Epithelial cell of proximal tubule (primary cell): Measurements from ENCODE around the gene EPHA4. TPM values are rescaled to one million over a fixed set of nuclear protein-coding genes. Genes with fewer than 3 reads are reported as not detected.

Source experiments
- DNase-seq: peaks from one replicate; pipeline ENCODE4 v3.0.0-alpha.2; 2011; ENCODE audit warnings: low read depth
- H3K4me3 ChIP-seq: 2 replicates; pipeline ENCODE4 v1.5.1; 2011; ENCODE audit warnings: low read depth, mild to moderate bottlenecking, low read length
- CTCF ChIP-seq: conservative IDR thresholded peaks from 2 replicates; pipeline ENCODE4 v1.5.1; 2012; ENCODE audit warnings: low read depth, mild to moderate bottlenecking, low read length
- total RNA-seq: library from RNA; depleted of rRNA; stranded (reverse); fragments of >200 nt; gene quantifications from 2 replicates; pipeline ENCODE4 v1.2.3, GENCODE V29; 2015

The EPHA4 gene
- total RNA-seq, 1 donor from 2014 or later = 13.3 TPM

- no peak for TF ChIP-seq CTCF
- DNase-seq = no peak
- H3K4me3 ChIP-seq = no peak overlapping the region
These were observed 132.2 kb downstream of the EPHA4 start for GRCh38 chr2:221439761-221440479.

GRCh38 chr2:221437056-221437455, 135.0 kb downstream of the EPHA4 start:
- no peak for DNase-seq
- TF ChIP-seq CTCF = no peak
- no peak overlapping the region for H3K4me3 ChIP-seq

- DNase-seq = no peak
- no peak for TF ChIP-seq CTCF
- no peak overlapping the region for H3K4me3 ChIP-seq
These were observed 136.9 kb downstream of the EPHA4 start for GRCh38 chr2:221435171-221435570.

- no peak overlapping the region for H3K4me3 ChIP-seq
- no peak for DNase-seq
- no peak for TF ChIP-seq CTCF
These were observed 138.0 kb downstream of the EPHA4 start for GRCh38 chr2:221434142-221434541.

- no peak for DNase-seq
- no peak for TF ChIP-seq CTCF
- H3K4me3 ChIP-seq = no peak overlapping the region
These were observed 140.6 kb downstream of the EPHA4 start for GRCh38 chr2:221431477-221431876.

- TF ChIP-seq CTCF = no peak
- H3K4me3 ChIP-seq = no peak overlapping the region
- no peak for DNase-seq
These were observed 142.2 kb downstream of the EPHA4 start for GRCh38 chr2:221429741-221430491.

GRCh38 chr2:221428896-221429295, 143.2 kb downstream of the EPHA4 start:
- no peak for DNase-seq
- no peak for TF ChIP-seq CTCF
- H3K4me3 ChIP-seq = no peak overlapping the region
